HepG2 (cell line): ENCODE measurements around the gene C4B.
"Not testable (repeated sequence)": the region's sequence is repeated elsewhere in the genome, so short reads cannot be mapped to it uniquely, and the experiment has no call there.

Source experiments
- ELF1 ChIP-seq: sonication (generic); formaldehyde crosslinking; IDR thresholded peaks from 2 replicates; pipeline ENCODE4 v1.4.0; 2020; ENCODE audit warnings: missing genetic modification reagents
- ONECUT2 ChIP-seq: sonication (generic); formaldehyde crosslinking; IDR thresholded peaks from 2 replicates; pipeline ENCODE4 v1.4.0; 2020; ENCODE audit warnings: missing genetic modification reagents
- TCF7L2 ChIP-seq: IDR thresholded peaks from 2 replicates; pipeline ENCODE4 v1.6.1; 2011; ENCODE audit warnings: mild to moderate bottlenecking, low read depth, low read length, moderate library complexity
- TF ChIP-seq, protein P1 (sequence below): sonication (generic); formaldehyde crosslinking; IDR thresholded peaks from 2 replicates; pipeline ENCODE4 v1.5.0; 2020; ENCODE audit warnings: mild to moderate bottlenecking, missing genetic modification reagents
- TF ChIP-seq, protein P2 (sequence below): sonication (generic); formaldehyde crosslinking; IDR thresholded peaks from 2 replicates; pipeline ENCODE4 v1.4.0; 2020; ENCODE audit warnings: missing genetic modification reagents

DNA sequence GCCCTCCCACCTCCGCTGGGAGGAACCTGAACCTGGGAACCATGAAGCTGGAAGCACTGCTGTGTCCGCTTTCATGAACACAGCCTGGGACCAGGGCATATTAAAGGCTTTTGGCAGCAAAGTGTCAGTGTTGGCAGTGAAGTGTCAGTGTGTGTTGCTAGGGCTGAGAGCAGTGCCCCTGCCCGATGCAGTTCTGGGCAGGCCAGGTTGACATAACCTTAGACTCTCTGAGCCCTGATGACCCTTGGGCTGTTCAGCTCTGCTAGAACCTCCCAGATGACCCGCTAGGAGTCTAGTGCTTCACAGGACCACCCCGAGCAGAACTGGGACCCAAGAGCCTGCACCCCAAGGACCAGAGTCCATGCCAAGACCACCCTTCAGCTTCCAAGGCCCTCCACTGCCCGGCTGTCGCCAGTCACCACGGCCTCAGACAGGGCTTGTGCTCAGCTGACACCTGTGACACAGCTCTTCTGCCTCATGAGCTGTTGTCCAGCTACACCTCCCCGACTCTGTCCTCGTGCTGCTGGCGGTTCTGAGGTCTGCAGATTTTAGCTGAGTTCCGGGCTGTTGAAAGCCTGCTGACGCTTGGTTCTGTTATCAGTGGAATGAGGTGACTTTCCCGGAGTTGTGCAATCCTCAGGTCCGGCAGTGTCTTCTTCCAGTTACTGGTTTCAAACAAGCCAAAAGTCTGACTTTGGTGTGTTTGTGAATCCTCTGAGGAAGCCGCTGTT lies 20.9 kb downstream of the C4B start:
- not testable (repeated sequence) for TF ChIP-seq ELF1 (CRISPR knock-in tag); ONECUT2 (CRISPR knock-in tag); TCF7L2
- TF ChIP-seq, protein P1, sequence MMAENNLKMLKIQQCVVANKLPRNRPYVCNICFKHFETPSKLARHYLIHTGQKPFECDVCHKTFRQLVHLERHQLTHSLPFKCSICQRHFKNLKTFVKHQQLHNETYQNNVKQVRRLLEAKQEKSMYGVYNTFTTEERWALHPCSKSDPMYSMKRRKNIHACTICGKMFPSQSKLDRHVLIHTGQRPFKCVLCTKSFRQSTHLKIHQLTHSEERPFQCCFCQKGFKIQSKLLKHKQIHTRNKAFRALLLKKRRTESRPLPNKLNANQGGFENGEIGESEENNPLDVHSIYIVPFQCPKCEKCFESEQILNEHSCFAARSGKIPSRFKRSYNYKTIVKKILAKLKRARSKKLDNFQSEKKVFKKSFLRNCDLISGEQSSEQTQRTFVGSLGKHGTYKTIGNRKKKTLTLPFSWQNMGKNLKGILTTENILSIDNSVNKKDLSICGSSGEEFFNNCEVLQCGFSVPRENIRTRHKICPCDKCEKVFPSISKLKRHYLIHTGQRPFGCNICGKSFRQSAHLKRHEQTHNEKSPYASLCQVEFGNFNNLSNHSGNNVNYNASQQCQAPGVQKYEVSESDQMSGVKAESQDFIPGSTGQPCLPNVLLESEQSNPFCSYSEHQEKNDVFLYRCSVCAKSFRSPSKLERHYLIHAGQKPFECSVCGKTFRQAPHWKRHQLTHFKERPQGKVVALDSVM (CRISPR knock-in tag), result not testable (repeated sequence)
- TF ChIP-seq, protein P2, sequence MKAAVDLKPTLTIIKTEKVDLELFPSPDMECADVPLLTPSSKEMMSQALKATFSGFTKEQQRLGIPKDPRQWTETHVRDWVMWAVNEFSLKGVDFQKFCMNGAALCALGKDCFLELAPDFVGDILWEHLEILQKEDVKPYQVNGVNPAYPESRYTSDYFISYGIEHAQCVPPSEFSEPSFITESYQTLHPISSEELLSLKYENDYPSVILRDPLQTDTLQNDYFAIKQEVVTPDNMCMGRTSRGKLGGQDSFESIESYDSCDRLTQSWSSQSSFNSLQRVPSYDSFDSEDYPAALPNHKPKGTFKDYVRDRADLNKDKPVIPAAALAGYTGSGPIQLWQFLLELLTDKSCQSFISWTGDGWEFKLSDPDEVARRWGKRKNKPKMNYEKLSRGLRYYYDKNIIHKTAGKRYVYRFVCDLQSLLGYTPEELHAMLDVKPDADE (CRISPR knock-in tag), result not testable (repeated sequence)
